Astrocyte of the spinal cord (primary cell): ENCODE measurements around the gene CWH43.

Experiments used
- DNase-seq: peaks from one replicate; pipeline ENCODE4 v3.0.0; 2011; ENCODE audit warnings: low read depth, low spot score
- H3K4me3 ChIP-seq: 2 replicates; pipeline ENCODE4 v1.5.1; 2011; ENCODE audit warnings: low read depth, mild to moderate bottlenecking, low read length, moderate library complexity
- CTCF ChIP-seq: IDR thresholded peaks from 2 replicates; pipeline ENCODE4 v1.5.1; 2012; ENCODE audit warnings: low read depth, mild to moderate bottlenecking, low read length, inconsistent platforms
- in situ Hi-C: cut with HindIII; loops from 2 replicates; pipeline ENCODE4 v1.10.0; 2017; ENCODE audit warnings: low sequenced_read_pairs

CWH43 gene

GRCh38 chr4:48986654-48987164 is 634 bp downstream of the CWH43 start:
- no peak for DNase-seq
- H3K4me3 ChIP-seq = no peak overlapping the region
- in situ Hi-C loops = no loop called here
- no peak for TF ChIP-seq CTCF

GRCh38 chr4:48989461-48990203 is 3.6 kb downstream of the CWH43 start:
- no peak overlapping the region for H3K4me3 ChIP-seq
- no peak for DNase-seq
- TF ChIP-seq CTCF = no peak
- in situ Hi-C loops = no loop called here

- H3K4me3 ChIP-seq = no peak overlapping the region
- no peak for TF ChIP-seq CTCF
- no peak for DNase-seq
- in situ Hi-C loops = no loop called here
Observed at GRCh38 chr4:48991357-48991756, 5.3 kb downstream of the CWH43 start.

- no peak for TF ChIP-seq CTCF
- in situ Hi-C loops = no loop called here
- H3K4me3 ChIP-seq = no peak overlapping the region
- DNase-seq = no peak
Observed at GRCh38 chr4:48997962-48998361, 11.9 kb downstream of the CWH43 start.

GRCh38 chr4:48998440-48998839 is 12.4 kb downstream of the CWH43 start:
- in situ Hi-C loops = no loop called here
- TF ChIP-seq CTCF = no peak
- no peak overlapping the region for H3K4me3 ChIP-seq
- no peak for DNase-seq

GRCh38 chr4:49000806-49001205 is 14.7 kb downstream of the CWH43 start:
- no peak overlapping the region for H3K4me3 ChIP-seq
- DNase-seq = no peak
- no peak for TF ChIP-seq CTCF
- in situ Hi-C loops = no loop called here
